GM12801 (cell line): ENCODE data around the gene MAP3K7.

ENCODE experiments used
- CTCF ChIP-seq: IDR thresholded peaks from one replicate; pipeline ENCODE4 v1.5.1; 2011; ENCODE audit warnings: control low read depth; ENCODE audit not compliant: insufficient read length; ENCODE audit errors: extremely low read depth

The MAP3K7 gene

GRCh38 chr6:90479603-90479926 lies 107.3 kb downstream of the MAP3K7 start:
- no peak for TF ChIP-seq CTCF

- TF ChIP-seq CTCF = no peak
Observed at GRCh38 chr6:90478789-90479602, 107.9 kb downstream of the MAP3K7 start.

GRCh38 chr6:90478278-90478677 lies 108.6 kb downstream of the MAP3K7 start:
- no peak for TF ChIP-seq CTCF

GRCh38 chr6:90477366-90477765 lies 109.5 kb downstream of the MAP3K7 start:
- TF ChIP-seq CTCF = no peak

GRCh38 chr6:90472716-90473115 lies 114.2 kb downstream of the MAP3K7 start:
- TF ChIP-seq CTCF = no peak

- no peak for TF ChIP-seq CTCF
Observed at GRCh38 chr6:90471263-90471662, 115.6 kb downstream of the MAP3K7 start.

GRCh38 chr6:90469906-90470305 lies 117.0 kb downstream of the MAP3K7 start:
- TF ChIP-seq CTCF = no peak

GRCh38 chr6:90468859-90469258 lies 118.0 kb downstream of the MAP3K7 start:
- TF ChIP-seq CTCF = no peak
